ENCODE data around the gene FOXE1.

Gene FOXE1

DNA sequence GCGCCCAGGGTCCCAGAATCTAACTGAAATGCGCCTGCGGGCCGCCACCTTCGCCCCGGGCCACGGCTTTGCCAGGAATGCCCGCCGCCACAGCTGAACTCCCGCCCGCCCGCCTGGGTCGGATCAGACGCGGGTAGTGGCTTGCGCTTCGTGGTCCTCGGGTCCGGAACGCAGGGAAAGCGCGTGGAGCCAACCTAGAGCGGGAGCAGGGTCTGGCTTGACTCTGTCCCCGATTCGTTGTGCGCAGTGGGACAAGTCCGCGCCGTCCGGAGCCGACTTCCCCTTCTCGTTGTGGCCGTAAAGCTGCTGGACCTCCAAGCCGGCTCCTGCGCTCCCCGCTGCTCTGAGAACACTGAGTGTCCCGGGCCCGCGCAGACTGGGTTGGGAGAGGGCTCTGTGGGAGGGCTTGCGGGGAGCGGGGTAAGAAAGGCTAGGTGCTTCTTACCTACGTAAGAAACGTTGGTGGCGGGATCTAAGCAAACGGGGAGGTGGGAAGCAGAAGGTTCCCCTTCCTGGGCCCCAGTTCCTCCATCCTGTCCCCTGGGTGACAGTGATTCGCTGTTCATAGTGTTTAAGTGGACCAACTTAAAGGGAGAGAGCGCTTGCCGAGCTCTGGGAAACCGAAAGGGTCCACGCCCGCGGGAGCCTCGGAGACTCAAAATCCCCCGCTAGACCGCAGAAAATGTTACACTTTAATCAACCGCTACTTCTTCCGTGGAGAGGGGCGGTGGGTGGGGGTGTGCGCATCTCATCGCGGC lies 4.4 kb upstream of the FOXE1 start:
- DNase-seq, result no peak

GRCh38 chr9:97849980-97850379 lies 3.0 kb upstream of the FOXE1 start:
- no peak for DNase-seq

DNA sequence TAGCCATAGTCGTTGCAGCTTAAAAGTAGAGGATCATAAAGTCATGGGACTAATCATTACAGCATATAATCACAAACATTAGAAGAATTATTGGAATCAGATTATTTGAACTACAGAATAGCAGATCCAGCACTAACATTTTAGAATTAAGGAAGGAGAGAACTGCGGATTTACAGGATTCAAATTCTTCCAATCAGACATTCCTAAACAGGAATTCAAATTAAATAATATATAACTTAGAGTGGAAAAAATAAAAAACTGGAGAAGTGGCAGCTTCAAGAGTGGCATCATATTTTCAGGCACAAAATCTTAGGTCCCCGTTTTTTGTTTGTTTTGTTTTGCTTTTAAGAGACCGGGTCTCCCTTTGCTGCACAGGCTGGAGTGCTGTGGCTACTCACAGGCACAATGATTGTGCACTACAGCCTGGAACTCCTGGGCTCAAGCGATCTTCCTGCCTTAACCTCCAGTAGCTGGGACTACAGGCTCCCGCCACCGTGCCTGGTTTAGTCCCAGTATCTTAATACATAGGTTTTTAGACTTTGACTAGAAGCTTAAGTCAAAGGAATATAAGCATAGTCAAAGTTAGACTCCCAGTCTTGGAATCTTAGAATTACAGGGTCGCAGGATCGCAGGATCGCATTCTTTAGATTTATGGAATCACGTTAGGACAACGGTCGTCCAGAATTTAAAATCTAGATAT lies 2.1 kb upstream of the FOXE1 start:
- no peak for DNase-seq

DNA sequence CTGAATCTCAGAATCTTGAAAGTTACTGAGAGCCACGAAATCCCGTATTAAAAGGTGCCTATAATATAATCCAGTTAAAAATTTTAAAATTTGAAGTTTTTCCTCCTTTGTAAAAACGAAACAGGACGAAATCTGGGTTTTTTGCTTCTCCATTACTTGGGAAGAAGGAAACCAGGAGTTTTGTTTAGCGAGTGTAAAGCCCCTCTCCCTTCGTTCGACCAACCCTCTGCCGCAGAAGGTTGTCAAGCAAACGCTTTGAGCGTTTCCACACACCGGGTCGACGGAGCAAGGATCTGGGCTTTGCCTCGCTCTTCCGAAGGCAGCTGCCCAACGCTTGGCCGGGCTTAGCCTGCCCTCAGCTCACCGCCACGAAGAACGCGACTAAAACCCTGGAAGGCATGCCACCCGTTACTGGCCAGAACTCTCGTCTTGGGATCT lies 1.6 kb upstream of the FOXE1 start:
- DNase-seq, result no peak

GRCh38 chr9:97852001-97852398 lies 1.0 kb upstream of the FOXE1 start:
- no peak for DNase-seq

DNA sequence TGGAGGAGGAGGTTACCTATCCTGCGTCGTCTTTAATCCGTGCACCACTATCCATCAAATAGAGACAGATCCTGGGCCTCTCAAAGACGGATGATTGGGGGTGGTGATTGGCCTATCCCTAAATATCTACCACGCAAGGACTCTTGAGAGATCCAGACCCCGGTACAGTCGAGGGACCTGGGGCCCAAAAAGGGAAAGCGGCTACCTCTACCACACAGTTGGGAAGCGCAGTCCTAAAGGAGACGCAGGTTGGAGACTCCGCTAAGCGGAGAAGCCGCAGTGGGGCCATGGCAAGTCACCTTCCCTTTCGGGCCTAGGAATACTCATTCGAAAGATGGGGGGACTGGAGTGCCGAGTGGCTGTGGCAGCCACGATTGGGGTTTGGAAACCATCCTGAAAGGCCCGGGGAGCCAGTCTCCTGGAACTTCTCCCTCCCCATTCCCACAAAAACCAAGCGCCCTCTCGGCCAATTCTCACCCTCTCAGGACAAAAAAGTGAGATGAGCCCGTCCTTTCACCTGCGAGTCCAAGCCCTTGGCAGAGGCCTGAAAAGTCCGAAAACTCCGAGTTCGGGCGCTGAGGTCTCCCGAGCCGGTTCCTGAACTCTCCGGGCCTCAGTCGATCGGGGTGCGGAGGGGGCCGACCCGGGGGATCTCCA lies 499 bp upstream of the FOXE1 start:
- no peak for DNase-seq

- no peak for DNase-seq
These were observed 1.0 kb downstream of the FOXE1 start for GRCh38 chr9:97853844-97854695.

DNA sequence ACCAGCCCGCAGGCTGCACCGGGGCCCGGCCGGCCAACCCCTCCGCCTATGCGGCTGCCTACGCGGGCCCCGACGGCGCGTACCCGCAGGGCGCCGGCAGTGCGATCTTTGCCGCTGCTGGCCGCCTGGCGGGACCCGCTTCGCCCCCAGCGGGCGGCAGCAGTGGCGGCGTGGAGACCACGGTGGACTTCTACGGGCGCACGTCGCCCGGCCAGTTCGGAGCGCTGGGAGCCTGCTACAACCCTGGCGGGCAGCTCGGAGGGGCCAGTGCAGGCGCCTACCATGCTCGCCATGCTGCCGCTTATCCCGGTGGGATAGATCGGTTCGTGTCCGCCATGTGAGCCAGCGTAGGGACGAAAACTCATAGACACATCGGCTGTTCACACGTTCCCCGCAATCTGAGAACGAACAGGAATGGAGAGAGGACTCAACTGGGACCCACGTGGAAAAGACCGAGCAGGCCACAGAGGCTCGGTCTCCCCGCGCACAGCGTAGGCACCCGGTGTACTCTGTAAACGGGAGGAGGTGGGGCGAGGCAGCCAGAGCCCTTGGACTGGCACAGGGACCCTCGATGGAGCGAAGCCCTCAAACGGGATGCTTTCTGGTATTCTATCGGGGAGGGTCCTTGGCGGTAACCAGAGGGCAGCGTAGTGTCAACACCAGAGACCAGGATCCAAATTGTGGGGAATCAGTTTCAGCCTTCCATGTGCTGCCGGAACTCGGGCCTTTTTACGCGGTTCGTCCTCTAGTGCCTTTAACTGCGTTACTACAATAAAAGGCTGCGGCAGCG lies 1.9 kb downstream of the FOXE1 start:
- DNase-seq, result no peak

DNA sequence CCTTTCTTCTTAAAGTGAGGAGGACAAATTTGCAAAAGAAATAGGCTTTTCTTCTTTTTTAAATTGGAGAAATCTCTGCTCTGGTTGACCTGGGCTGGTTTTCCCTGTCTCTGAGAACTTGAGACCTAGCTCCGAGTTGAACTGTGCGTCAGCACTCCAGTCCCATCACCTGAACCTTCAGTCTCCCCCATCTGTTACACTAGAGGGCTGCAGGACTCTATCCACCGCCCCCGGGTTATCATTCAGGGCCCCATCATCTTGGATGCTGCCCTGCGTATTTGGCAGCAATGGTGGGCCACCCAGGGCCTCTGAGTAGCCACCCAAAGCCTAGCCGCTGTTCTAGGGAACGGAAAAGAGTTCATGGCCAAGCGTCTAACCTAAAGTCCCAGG lies 2.5 kb downstream of the FOXE1 start:
- DNase-seq, result no peak

DNA sequence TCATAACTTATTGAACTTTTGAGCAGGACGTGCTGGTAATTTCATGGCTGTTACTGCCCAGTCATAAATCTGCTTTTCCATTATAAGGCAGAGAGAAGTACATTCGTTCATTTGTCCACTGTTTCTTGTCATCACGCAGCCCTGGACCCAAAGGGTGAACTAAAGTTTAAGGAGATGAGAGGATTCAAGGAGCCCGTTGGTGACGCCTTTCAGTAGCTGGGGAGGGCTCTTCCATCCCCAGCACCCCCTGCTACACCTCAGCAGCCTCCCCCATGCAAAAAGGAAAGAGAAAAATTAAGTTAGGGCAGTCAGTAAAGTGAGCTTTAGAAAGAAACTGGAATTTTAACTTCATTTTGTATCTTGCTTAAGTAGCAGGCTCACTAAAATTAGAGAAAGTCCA lies 2.9 kb downstream of the FOXE1 start:
- no peak for DNase-seq

- no peak for DNase-seq
These were observed 4.0 kb downstream of the FOXE1 start for GRCh38 chr9:97856857-97857605.

GRCh38 chr9:97857606-97858392 lies 4.8 kb downstream of the FOXE1 start:
- no peak for DNase-seq

GRCh38 chr9:97858393-97858713 lies 5.3 kb downstream of the FOXE1 start:
- no peak for DNase-seq

GRCh38 chr9:97858826-97859225 lies 5.8 kb downstream of the FOXE1 start:
- no peak for DNase-seq

DNA sequence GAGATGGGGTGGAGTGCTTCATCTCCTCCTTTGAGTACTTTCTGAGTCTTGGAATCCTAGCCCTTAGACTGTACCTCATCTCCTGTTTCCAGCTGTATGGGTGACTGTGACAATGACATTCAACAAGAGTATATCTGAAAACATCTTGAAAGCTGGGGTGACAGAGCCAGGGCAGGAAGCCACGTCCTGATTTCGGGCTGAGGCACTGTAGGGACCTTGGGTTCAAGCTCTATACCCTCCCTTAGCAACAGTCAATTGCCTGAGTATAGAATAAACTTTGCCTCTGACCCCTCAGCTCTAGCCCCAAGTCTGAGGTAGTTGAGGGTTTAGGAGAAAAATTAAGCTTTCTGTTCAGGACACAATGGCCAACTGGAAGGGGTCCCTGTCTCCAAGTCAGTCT lies 6.3 kb downstream of the FOXE1 start:
- no peak for DNase-seq

DNA sequence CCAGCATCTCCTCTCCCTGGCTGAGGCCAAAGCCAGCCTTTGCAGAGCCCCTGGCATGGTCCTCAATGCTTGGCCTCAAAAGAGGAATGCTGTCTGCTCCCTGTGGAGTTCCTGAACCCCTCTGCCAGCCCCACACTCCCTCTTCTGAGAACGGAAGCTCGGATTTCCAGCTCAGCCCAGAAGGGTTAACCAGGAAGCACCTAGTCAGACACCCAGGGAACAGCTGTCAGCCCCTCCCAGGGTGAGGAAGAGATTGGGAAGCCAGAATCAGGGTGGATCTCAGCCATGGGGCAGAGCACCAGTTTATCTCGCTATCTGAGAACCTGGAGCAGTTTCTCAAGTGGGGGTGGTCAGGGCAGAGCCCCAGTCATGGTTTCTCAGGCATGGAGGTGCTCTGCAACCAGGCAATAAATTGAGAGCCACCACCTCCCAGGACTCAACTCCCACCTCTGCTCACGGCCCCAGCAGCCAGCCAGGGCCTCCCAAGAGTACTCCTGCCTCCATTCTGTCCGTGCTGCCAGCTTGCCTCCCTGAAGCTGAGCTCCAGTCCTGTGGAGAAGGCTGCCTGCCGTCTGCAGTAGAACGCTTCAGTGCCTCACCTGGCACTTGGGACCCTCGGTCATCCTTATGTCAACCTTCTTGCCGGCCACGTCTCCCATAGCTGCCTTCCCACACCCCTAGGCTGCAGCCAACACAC lies 7.6 kb downstream of the FOXE1 start:
- no peak for DNase-seq

DNA sequence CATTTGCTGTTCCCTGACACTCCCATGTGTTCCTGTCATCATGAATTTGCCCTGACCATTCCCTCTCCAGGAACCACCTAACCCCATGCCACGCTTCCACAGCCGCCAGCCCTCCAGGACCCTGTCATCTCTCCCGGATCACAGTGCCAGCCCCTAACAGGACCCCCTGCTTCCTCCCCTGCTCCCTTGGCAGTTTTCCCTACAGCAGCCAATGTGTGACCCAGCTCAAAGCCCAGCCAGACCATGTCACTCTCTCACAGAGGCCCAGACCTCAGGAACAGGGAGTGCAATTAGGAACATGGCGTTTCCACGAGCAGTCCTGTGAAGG lies 8.1 kb downstream of the FOXE1 start:
- DNase-seq, result no peak

DNA sequence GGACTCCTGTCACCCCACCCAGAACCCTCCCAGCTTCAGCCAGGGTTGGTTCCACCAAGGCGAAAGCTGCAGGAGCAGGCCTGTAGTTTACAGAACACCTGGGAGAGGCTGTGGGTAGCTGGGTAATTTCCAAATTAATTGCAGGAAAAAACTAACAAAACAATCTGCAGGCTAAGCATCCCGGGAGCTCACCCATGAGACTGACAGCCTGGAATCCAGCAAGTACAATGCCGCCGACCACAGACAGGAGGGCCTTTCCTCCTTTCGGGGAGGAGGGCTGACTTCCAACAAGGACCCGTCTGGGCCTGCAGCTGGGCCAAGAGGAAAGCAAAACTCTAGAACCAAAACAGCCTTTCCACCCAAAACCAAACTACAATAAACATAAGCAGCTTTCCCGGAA lies 10.3 kb downstream of the FOXE1 start:
- no peak for DNase-seq

GRCh38 chr9:97864396-97864795 lies 11.4 kb downstream of the FOXE1 start:
- no peak for DNase-seq

DNA sequence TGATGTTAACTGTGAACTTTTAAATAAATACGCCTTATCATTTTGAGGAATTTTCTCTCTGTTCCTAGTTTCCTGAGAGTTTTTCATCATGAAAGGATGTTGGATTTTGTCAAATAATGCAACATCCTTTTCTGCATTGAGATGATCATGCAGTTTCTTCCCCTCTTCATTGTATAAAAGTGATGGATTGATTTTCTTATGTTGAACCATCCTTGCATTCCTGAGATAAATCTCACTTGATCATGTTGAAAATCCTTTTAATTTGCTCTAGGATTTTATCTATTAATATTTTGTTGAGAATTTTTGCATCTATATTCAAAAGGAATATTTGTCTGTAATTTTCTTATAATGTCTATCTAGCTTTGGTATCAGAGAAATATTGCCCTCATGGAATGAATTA lies 13.3 kb downstream of the FOXE1 start:
- no peak for DNase-seq

Measured in bone marrow (tissue), 2 donors.